HG03097 (cell line): ENCODE data around the gene C6orf62.
"Not testable (repeated sequence)": the region's sequence is repeated elsewhere in the genome, so short reads cannot be mapped to it uniquely, and the experiment has no call there.

ENCODE experiments used
- ATAC-seq: cut with Tn5 transposase; IDR thresholded peaks from one replicate; pipeline ENCODE4 v1.9.1; 2021; ENCODE audit not compliant: unreplicated experiment, low FRiP score

Gene C6orf62

GRCh38 chr6:24719125-24719971 is at the start of gene C6orf62:
Gene C6orf62, minus strand, starts transcription at chr6:24719154. Its CDS starts 486 bp downstream, at chr6:24718668.
- ATAC-seq: no peak

- no peak for ATAC-seq
Measured at GRCh38 chr6:24768361-24768760, 49.4 kb upstream of the C6orf62 start.

- no peak for ATAC-seq
Measured at GRCh38 chr6:24766680-24767462, 47.9 kb upstream of the C6orf62 start.

- ATAC-seq: not testable (repeated sequence)
Measured at GRCh38 chr6:24765968-24766367, 47.0 kb upstream of the C6orf62 start.

GRCh38 chr6:24764833-24765828 is 46.2 kb upstream of the C6orf62 start:
- not testable (repeated sequence) for ATAC-seq

GRCh38 chr6:24763578-24763977 is 44.6 kb upstream of the C6orf62 start:
- no peak for ATAC-seq

GRCh38 chr6:24761851-24762250 is 42.9 kb upstream of the C6orf62 start:
- ATAC-seq: no peak

- no peak for ATAC-seq
Measured at GRCh38 chr6:24761193-24761835, 42.4 kb upstream of the C6orf62 start.

GRCh38 chr6:24760210-24760609 is 41.3 kb upstream of the C6orf62 start:
- ATAC-seq: no peak

GRCh38 chr6:24759718-24760117 is 40.8 kb upstream of the C6orf62 start:
- no peak for ATAC-seq

GRCh38 chr6:24757611-24758010 is 38.7 kb upstream of the C6orf62 start:
- no peak for ATAC-seq

GRCh38 chr6:24755279-24755678 is 36.3 kb upstream of the C6orf62 start:
- ATAC-seq: no peak

GRCh38 chr6:24754378-24754777 is 35.4 kb upstream of the C6orf62 start:
- not testable (repeated sequence) for ATAC-seq

GRCh38 chr6:24753545-24753944 is 34.6 kb upstream of the C6orf62 start:
- no peak for ATAC-seq

GRCh38 chr6:24752917-24753492 is 34.1 kb upstream of the C6orf62 start:
- no peak for ATAC-seq

- ATAC-seq: no peak
Measured at GRCh38 chr6:24752503-24752902, 33.5 kb upstream of the C6orf62 start.

- not testable (repeated sequence) for ATAC-seq
Measured at GRCh38 chr6:24750878-24751277, 31.9 kb upstream of the C6orf62 start.

GRCh38 chr6:24749297-24749696 is 30.3 kb upstream of the C6orf62 start:
- ATAC-seq: no peak

GRCh38 chr6:24744911-24745310 is 26.0 kb upstream of the C6orf62 start:
- ATAC-seq: no peak

GRCh38 chr6:24743944-24744335 is 25.0 kb upstream of the C6orf62 start:
- no peak for ATAC-seq
